SU-DHL-6 (cell line): Measurements from ENCODE around the gene UBR4.

Source experiments
- EZH2phosphoT487 ChIP-seq: fragments of 200-600 bp; sonication (generic), shearing (Covaris generic); conservative IDR thresholded peaks from 2 replicates; pipeline ENCODE4 v1.6.1; 2018; ENCODE audit warnings: mild to moderate bottlenecking, antibody characterized with exemption, low read length, moderate library complexity, mixed read lengths
- TF ChIP-seq, protein P1 (sequence below): fragments of 200-600 bp; sonication (generic); IDR thresholded peaks from one replicate; pipeline ENCODE4 v1.5.1; 2017; ENCODE audit warnings: antibody characterized with exemption, mild to moderate bottlenecking, low read length, moderate library complexity; ENCODE audit not compliant: insufficient read depth, poor library complexity, severe bottlenecking

DNA sequence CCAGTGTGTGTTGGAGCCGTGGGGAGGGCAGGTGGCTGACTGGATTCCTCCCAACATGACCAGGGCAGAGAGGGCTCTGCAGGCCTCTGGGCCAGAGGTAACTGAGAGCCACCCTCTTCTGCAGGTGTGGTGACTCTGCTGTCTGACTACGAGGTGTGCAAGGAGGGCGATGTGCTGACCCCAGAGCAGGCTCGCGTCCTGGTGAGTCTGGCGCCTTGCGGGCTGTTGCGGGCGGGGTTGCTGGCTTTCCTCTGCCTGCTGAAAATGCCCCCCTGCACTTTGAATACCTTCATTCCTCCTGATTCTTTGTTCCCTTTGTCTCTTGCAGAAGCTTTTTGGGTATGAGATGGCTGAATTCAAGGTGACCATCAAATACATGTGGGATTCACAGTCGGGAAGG lies 48.3 kb upstream of the UBR4 start:
- no peak for TF ChIP-seq EZH2phosphoT487
- TF ChIP-seq, protein P1, sequence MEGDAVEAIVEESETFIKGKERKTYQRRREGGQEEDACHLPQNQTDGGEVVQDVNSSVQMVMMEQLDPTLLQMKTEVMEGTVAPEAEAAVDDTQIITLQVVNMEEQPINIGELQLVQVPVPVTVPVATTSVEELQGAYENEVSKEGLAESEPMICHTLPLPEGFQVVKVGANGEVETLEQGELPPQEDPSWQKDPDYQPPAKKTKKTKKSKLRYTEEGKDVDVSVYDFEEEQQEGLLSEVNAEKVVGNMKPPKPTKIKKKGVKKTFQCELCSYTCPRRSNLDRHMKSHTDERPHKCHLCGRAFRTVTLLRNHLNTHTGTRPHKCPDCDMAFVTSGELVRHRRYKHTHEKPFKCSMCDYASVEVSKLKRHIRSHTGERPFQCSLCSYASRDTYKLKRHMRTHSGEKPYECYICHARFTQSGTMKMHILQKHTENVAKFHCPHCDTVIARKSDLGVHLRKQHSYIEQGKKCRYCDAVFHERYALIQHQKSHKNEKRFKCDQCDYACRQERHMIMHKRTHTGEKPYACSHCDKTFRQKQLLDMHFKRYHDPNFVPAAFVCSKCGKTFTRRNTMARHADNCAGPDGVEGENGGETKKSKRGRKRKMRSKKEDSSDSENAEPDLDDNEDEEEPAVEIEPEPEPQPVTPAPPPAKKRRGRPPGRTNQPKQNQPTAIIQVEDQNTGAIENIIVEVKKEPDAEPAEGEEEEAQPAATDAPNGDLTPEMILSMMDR: no peak
